HG03175 (cell line): ENCODE data around the gene FOXP3.

Source experiments
- ATAC-seq: cut with Tn5 transposase; IDR thresholded peaks from one replicate; pipeline ENCODE4 v1.9.1; 2021; ENCODE audit warnings: mild to moderate bottlenecking, moderate library complexity; ENCODE audit not compliant: unreplicated experiment

The FOXP3 gene

DNA sequence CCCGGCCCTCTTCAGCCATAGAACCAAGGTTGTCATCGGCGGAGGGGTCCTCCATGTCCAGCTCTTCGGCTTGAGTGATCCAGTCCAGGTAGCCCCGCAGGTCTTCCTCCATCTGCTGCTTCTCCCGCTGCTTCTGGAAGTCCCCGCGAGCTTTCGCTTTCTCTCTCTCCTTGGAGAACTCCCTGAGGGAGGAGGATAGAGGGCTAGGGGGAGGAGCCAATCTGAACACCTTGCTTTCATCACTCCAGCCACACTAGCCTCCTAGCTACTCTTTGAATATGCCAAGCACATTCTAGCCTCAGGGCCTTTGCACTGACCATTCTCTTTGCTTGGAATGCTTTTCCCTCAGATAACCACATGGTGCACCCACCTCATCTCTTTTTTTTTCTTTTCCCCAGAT is 37.6 kb downstream of the FOXP3 start:
- no peak for ATAC-seq

GRCh38 chrX:49225858-49226257 is 38.7 kb downstream of the FOXP3 start:
- ATAC-seq = no peak

DNA sequence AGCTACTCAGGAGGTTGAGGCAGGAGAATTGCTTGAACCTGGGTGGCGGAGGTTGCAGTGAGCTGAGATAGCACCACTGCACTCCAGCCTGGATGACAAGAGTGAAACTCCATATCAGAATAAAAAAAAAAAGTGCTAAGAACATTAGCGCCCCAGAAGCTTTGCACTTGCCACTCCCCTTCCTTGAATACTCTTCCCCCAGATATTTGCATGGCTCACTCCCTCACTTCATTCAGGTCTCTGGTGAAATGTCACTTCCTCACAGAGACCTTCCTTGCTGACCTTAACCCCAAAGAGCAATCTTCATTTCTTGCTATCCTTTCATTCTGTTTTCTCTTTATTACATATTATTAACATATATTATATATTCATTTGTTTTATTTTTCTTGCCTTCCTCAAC is 42.6 kb downstream of the FOXP3 start:
- no peak for ATAC-seq

DNA sequence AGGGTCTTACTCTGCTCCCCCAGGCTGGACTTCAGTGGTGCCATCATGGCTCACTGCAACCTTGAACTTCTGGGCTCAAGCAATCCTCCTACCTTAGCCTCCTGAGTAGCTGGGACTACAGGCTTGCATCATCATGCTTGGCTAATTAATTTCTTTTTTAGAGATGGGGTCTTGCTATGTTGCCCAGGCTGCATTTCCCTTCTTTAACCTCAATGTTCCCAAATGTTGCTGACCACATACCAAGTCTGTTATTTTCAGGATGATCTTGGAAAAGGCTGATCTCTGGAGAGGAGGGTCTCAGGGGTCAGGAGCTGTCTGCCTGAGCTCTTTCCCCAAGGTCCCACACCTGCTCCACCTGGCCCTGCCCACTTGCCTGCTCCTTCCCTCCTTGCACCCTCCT is 44.4 kb downstream of the FOXP3 start:
- ATAC-seq = no peak

DNA sequence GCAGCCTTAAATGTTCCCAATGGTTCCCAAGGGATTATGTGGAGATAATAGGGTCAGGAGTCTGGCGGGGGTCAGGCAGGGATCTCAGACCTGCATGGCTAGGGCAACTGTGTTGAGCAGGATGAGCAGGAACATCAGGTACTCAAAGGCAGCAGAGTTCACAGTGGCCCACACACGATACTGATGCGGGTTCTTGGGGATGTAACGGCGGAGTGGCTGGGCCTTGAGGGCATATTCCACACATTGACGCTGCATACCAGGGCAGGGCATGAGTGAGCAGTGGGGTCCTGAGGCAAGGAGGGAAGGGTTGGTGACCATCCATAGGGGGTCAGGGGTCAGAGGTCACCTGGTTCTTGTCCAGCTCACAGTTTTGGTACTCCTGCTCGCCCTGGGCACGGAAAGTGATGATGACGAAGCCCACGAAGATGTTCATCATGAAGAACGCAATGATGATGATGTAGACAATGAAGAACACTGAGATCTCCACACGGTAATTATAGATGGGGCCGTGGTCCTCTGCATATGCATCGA is 49.4 kb downstream of the FOXP3 start:
- ATAC-seq = no peak

DNA sequence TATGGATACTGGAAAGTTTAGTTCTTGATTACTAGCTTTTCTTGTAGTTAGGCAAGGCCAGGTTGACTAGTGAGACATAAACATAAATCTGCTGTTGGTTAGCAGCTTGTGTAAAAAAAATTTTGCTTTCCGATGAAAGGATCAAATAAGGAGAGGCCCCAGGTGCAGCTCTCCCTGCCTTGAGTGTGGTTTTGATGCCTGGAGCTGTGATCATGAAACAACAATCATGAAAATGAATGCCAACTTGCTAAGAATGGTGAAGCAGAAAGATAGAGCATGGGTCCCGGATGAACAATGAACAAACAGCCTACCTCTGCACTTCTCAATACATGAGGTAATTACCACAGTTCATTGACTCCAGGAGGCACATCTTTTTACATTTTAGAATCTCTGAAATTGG is 50.1 kb downstream of the FOXP3 start:
- no peak for ATAC-seq

- no peak for ATAC-seq
These were observed 51.6 kb downstream of the FOXP3 start for GRCh38 chrX:49212861-49213260.

GRCh38 chrX:49212209-49212608 is 52.3 kb downstream of the FOXP3 start:
- no peak for ATAC-seq

DNA sequence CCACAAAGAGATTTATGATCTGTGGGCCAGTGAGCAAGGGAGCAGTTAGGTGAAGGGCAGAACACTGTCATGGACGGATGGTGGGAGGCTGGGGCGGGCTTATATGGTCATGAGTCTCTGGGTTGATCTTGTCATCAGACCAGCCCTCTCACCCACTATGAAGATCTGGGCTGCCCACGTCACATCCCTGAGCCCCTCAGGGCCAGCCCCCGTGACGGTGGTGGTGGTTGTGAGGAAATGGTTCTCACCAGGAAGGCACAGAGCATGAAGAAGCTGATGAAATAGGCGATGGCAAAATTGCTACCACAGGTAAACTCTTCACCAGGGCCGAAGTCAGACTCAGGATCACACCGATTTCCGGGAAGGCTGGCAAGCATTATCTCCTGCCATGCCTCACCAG is 53.4 kb downstream of the FOXP3 start:
- ATAC-seq = no peak

DNA sequence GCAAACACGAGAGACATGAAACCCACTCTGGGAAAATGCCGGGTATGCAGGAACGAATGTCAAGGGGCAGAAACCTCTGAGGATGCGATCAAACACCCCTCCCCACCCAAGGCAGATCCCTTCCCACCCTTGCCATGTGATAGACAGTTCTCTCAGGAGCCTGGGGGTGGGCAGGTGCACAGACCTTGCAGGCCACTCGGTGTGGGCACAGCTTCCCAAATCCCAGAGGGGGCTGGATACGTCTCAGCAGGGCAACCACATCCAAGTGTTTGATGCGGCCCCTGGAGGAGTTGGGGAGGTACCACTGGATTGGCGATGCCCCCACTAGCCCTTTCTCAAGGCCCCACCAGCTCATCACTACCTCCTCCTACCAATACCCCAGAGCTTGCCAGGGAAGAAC is 54.1 kb downstream of the FOXP3 start:
- ATAC-seq = no peak

- ATAC-seq = no peak
These were observed 54.9 kb downstream of the FOXP3 start for GRCh38 chrX:49209434-49210251.

DNA sequence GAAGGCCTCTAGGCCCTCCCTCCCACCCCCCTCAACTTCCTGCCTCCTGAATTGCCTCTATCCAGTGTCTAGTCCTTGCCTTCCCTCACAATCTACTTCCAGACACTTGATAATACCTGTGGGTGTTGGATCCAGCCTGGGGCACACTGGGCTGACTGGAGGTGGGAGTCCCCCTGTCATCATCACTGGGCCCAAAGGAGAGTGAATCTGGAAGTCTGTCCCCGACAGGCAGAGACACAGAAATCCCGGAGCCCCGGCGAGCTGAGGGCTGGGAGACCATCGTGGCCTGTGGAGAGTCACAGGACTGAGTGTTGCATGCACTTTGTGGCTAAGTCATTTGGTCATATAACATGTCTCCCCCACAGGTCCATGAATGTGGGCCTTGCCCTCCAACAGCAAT is 56.1 kb downstream of the FOXP3 start:
- no peak for ATAC-seq

- ATAC-seq = no peak
These were observed 58.0 kb downstream of the FOXP3 start for GRCh38 chrX:49206543-49206942.

DNA sequence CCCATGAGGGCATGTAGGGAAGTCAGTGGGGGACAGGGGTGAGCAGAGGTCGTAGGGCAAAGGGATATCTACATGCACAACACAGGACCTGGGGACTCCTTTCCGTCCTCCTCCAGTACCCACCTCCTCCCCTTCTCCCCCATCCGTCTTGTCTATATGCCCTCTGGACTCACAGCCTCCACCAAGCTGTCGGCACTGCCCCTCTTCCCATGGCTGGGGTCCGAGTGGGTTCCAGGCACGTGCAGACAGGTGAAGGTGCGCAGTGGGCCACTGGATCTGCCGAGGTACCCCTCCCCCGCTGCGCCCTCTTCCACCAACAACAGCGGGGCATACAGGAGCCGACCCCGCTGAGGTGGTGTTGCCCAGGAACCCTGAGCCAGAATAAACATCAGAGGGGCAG is 59.1 kb downstream of the FOXP3 start:
- ATAC-seq = no peak

GRCh38 chrX:49204709-49205108 is 59.8 kb downstream of the FOXP3 start:
- ATAC-seq = no peak

DNA sequence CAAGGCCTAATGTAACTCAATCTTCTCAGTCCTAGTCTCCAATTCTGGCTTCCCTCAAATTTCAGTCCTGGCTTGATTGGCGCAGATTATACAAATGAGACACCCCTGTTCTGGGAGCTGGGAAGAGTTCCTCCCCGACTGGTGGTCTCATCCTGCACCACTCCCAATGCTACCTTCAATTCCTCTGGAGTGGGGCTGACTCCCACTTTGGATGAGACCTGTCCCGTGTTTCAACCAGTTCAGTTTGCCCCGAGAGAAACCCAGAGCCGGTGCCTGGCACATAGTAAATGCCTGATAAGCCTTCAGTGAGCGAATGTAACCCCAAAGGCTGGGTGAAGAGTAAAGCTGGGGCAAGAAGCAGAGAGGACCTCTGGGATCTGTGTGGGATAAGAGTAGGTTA is 60.5 kb downstream of the FOXP3 start:
- ATAC-seq = no peak

GRCh38 chrX:49203536-49203935 is 61.0 kb downstream of the FOXP3 start:
- no peak for ATAC-seq

DNA sequence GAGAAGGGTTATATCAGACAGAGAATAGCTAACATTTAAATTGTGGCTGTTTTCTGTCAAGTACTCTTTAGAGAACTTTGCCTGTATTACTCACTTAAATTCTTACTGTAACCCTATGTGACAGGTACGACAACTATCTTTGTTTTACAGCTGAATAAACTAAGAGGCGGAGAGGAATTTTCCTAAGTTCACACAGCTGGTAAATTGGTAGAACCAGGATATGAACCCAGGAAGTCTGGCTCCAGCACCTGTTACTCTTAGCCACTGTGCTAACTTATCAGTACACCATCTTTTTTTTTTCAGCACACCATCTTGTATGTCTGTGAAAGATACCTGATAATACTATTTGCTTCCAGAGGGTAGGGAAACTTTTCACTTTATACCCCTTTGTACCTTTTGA is 62.5 kb downstream of the FOXP3 start:
- no peak for ATAC-seq
